Mesenchymal stem cell (in vitro differentiated cells and primary cell): ENCODE results near the gene ARRB1.

Experiments
- DNase-seq: peaks from one replicate; pipeline ENCODE4 v3.0.0-alpha.2; 2013
- H2AFZ ChIP-seq: one replicate; pipeline ENCODE4 v1.6.1; 2013; ENCODE audit warnings: low read depth, mild to moderate bottlenecking, control low read depth, inconsistent platforms, low read length, moderate library complexity
- H2AK5ac ChIP-seq: 2 replicates; pipeline ENCODE4 v1.6.1; 2013; ENCODE audit warnings: low read length, moderate library complexity, mild to moderate bottlenecking, inconsistent platforms; ENCODE audit not compliant: severe bottlenecking
- H2BK120ac ChIP-seq: one replicate; pipeline ENCODE4 v1.6.1; 2013; ENCODE audit warnings: low read depth, mild to moderate bottlenecking, inconsistent platforms, low read length, moderate library complexity
- H2BK12ac ChIP-seq, 2 experiments: one replicate each; pipeline ENCODE4 v1.6.1; 2013; ENCODE audit warnings: inconsistent platforms in 2 of 2, low read length in 2 of 2, mild to moderate bottlenecking in 2 of 2, moderate library complexity in 2 of 2, control low read depth in 1 of 2
- H2BK15ac ChIP-seq: one replicate; pipeline ENCODE4 v1.6.1; 2013; ENCODE audit warnings: mild to moderate bottlenecking, low read depth, inconsistent platforms; ENCODE audit not compliant: poor library complexity, severe bottlenecking
- H2BK5ac ChIP-seq: 2 replicates; pipeline ENCODE4 v1.6.1; 2013; ENCODE audit warnings: low read depth, mild to moderate bottlenecking, low read length, control low read depth, inconsistent platforms; ENCODE audit not compliant: poor library complexity, severe bottlenecking
- H3K14ac ChIP-seq, 2 experiments: one replicate each; pipeline ENCODE4 v1.6.1; 2013; ENCODE audit warnings: inconsistent platforms in 2 of 2, low read length in 2 of 2, control low read depth in 1 of 2, mild to moderate bottlenecking in 1 of 2, moderate library complexity in 1 of 2
- H3K18ac ChIP-seq, 2 experiments: one replicate each; pipeline ENCODE4 v1.6.1; 2013; ENCODE audit warnings: inconsistent platforms in 2 of 2, low read length in 2 of 2, control low read depth in 1 of 2, low read depth in 1 of 2, mild to moderate bottlenecking in 1 of 2
- H3K23ac ChIP-seq, 2 experiments: one replicate each; pipeline ENCODE4 v1.6.1; 2013; ENCODE audit warnings: inconsistent platforms in 2 of 2, low read length in 2 of 2, mild to moderate bottlenecking in 2 of 2, moderate library complexity in 2 of 2, control low read depth in 1 of 2
- H3K27ac ChIP-seq: 2 replicates; pipeline ENCODE4 v1.5.1; 2013; ENCODE audit warnings: mild to moderate bottlenecking, moderate library complexity, low read length, control low read depth, inconsistent platforms; ENCODE audit not compliant: poor library complexity, severe bottlenecking
- H3K27me3 ChIP-seq, 2 experiments: 2 replicates each; pipeline versions ENCODE4 v1.6.1 to v1.7.0; 2013; ENCODE audit warnings: low read length in 2 of 2, mild to moderate bottlenecking in 2 of 2, moderate library complexity in 2 of 2, control low read depth in 1 of 2, inconsistent platforms in 1 of 2; ENCODE audit not compliant: control insufficient read depth in 1 of 2, insufficient read depth in 1 of 2
- H3K36me3 ChIP-seq, 2 experiments: 2 replicates each; pipeline versions ENCODE4 v1.6.1 to v1.7.0; 2013; ENCODE audit warnings: low read length in 2 of 2, control low read depth in 1 of 2, inconsistent platforms in 1 of 2, low read depth in 1 of 2, mild to moderate bottlenecking in 1 of 2; ENCODE audit not compliant: insufficient read depth in 2 of 2, control insufficient read depth in 1 of 2
- H3K4ac ChIP-seq, 2 experiments: one replicate each; pipeline ENCODE4 v1.6.1; 2013; ENCODE audit warnings: inconsistent platforms in 2 of 2, low read length in 2 of 2, mild to moderate bottlenecking in 2 of 2, moderate library complexity in 2 of 2, control low read depth in 1 of 2, low read depth in 1 of 2
- H3K4me1 ChIP-seq: 2 replicates; pipeline ENCODE4 v1.6.1; 2013; ENCODE audit warnings: low read depth, low read length, control low read depth; ENCODE audit not compliant: control insufficient read depth, insufficient read depth
- H3K4me2 ChIP-seq: 2 replicates; pipeline ENCODE4 v1.6.1; 2013; ENCODE audit warnings: low read length, mild to moderate bottlenecking, inconsistent platforms; ENCODE audit not compliant: poor library complexity, severe bottlenecking
- H3K4me3 ChIP-seq, 2 experiments: 2 replicates each; pipeline versions ENCODE4 v1.5.1 to v1.7.0; 2013; ENCODE audit warnings: low read length in 2 of 2, mild to moderate bottlenecking in 2 of 2, control low read depth in 1 of 2, low read depth in 1 of 2; ENCODE audit not compliant: insufficient read depth in 1 of 2
- H3K79me1 ChIP-seq: replicated peaks from 2 replicates; pipeline ENCODE4 v1.6.1; 2013; ENCODE audit warnings: mild to moderate bottlenecking, control low read depth, low read length, inconsistent platforms; ENCODE audit not compliant: poor library complexity, severe bottlenecking
- H3K9ac ChIP-seq: 2 replicates; pipeline ENCODE4 v1.7.0; 2013; ENCODE audit warnings: mild to moderate bottlenecking, low read length, moderate library complexity
- H3K9me3 ChIP-seq: 2 replicates; pipeline ENCODE4 v1.7.0; 2013; ENCODE audit warnings: mild to moderate bottlenecking, low read length; ENCODE audit not compliant: control insufficient read depth
- H4K8ac ChIP-seq: one replicate; pipeline ENCODE4 v1.6.1; 2013; ENCODE audit warnings: inconsistent platforms, mild to moderate bottlenecking, low read length, moderate library complexity
- H4K91ac ChIP-seq: one replicate; pipeline ENCODE4 v1.6.1; 2013; ENCODE audit warnings: mild to moderate bottlenecking, low read length, inconsistent platforms
- WGBS: methylation state at CpG from one replicate; pipeline ENCODE4 v1.1.7; 2013; ENCODE audit warnings: mixed read lengths; 5-methylcytosine and 5-hydroxymethylcytosine counted together

The ARRB1 gene

DNA sequence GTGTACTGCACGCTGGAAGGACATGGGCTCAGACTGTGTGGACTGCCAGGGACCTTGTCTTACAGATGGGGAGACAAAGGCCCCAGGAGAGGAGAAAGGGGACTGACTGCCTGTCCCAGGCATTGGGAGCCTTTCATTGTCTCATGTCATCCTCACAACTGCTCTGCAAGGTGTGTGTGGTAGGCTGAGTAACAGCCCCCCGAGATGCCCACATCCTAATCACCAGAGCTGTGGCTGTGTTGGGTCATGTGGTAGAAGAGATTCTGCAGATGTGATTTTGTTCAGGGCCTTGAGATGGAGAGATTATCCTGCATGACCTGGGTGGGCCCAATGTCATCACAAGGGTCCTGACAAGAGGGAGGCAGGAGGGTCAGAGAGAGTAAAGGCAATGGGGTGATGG lies 39.1 kb downstream of the ARRB1 start:
- Histone ChIP-seq H4K8ac (peak overlapping the region; percentile 97), H3K18ac (peak overlapping the region; percentile 73 to 79), H3K79me1 (peaks cover 57% of the 10 kb centered on the region), H2BK120ac (peak overlapping the region; percentile 51), H3K27me3 (no peaks in the 10 kb centered on the region), H3K4me2 (no peak overlapping the region), H3K4me1 (peaks cover 37% of the 10 kb centered on the region), H3K9me3 (no peaks in the 10 kb centered on the region), H2AK5ac (peak overlapping the region; percentile 80), H3K23ac (peak overlapping the region in 1 of 2 experiments; percentile 62), H3K9ac (peak overlapping the region; percentile 95), H3K36me3 (peaks cover 0 to 6% of the 10 kb centered on the region in 2 experiments), H2BK12ac (peak overlapping the region; percentile 29 to 85), H4K91ac (peak overlapping the region; percentile 93), H3K14ac (peak overlapping the region in 1 of 2 experiments; percentile 82), H3K27ac (peak overlapping the region; percentile 15), H2BK5ac (no peak overlapping the region), H3K4me3 (peak overlapping the region in 1 of 2 experiments; percentile 89), H2BK15ac (no peak overlapping the region), H2AFZ (no peak overlapping the region), H3K4ac (peak overlapping the region; percentile 63 to 89)
- no peak for DNase-seq
- 91% methylated on average over 2 of the region's 2 CpGs for WGBS

DNA sequence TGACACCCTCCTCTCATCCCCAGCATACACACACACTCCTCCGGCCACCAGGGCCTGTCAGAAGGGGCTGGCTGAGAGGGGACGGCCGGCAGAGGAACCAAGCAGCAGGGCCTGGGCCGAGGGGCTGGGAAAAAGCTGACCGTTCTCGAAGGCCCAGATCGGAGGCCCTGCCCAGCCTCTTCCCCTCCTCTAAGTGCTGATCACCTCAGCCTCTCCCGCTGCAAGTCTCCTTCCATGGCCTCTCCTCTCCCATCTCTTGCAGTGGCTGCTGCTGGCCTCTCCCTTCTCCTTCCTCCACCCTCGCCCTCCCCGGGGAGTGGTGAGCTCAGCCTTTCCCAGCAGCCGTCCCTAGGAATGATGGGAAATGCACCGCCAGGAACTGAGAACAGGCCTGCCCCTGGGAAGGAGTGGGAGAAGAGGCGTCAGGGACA lies 39.6 kb downstream of the ARRB1 start:
- H3K14ac ChIP-seq, result peak overlapping the region in 1 of 2 experiments; percentile 82
- peak; percentile 70 for DNase-seq
- no peak overlapping the region for H2BK5ac ChIP-seq
- peak overlapping the region; percentile 95 for H3K9ac ChIP-seq
- peak overlapping the region; percentile 27 for H2BK120ac ChIP-seq
- H4K91ac ChIP-seq, result peak overlapping the region; percentile 93
- WGBS, result 69% methylated on average over 13 of the region's 13 CpGs
- H3K4me1 ChIP-seq, result peaks cover 37% of the 10 kb centered on the region
- no peaks in the 10 kb centered on the region for H3K9me3 ChIP-seq
- H3K23ac ChIP-seq, result peak overlapping the region in 1 of 2 experiments; percentile 78
- H3K27ac ChIP-seq, result peak overlapping the region; percentile 15
- peaks cover 60% of the 10 kb centered on the region for H3K79me1 ChIP-seq
- peaks cover 0 to 6% of the 10 kb centered on the region in 2 experiments for H3K36me3 ChIP-seq
- H3K4me3 ChIP-seq, result peak overlapping the region; percentile 8 to 89
- H3K27me3 ChIP-seq, result no peaks in the 10 kb centered on the region
- no peak overlapping the region for H2AK5ac ChIP-seq
- H3K4ac ChIP-seq, result peak overlapping the region; percentile 87 to 91
- no peak overlapping the region for H2AFZ ChIP-seq
- H2BK15ac ChIP-seq, result no peak overlapping the region
- peak overlapping the region; percentile 29 to 37 for H2BK12ac ChIP-seq
- H3K18ac ChIP-seq, result peak overlapping the region; percentile 73 to 79
- H3K4me2 ChIP-seq, result no peak overlapping the region
- peak overlapping the region; percentile 97 for H4K8ac ChIP-seq

DNA sequence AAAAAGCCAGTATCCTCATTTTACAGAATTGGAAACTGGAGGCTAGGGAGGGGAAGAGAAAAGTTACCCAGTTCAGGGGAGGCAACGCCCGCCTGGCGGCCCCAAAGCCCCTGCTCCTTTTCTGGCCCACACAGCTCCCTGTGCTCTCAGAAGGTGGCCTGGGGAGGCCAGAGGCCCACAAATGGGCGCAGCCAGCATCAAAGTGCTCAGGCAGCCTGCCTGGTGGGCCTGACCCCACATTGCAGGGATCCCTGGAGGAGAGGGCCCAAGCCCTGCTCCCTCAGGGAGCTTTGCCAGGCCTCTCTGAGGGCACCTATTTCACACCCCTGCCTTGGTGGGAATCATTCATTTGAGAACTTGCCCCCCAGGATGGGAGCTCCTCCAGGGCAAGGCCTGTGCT lies 42.5 kb downstream of the ARRB1 start:
- no peak overlapping the region for H3K4me2 ChIP-seq
- no peaks in the 10 kb centered on the region for H3K27me3 ChIP-seq
- no peak overlapping the region for H2AFZ ChIP-seq
- H3K4me3 ChIP-seq, result no peak overlapping the region
- H2BK5ac ChIP-seq, result no peak overlapping the region
- H3K4me1 ChIP-seq, result peaks cover 35% of the 10 kb centered on the region
- H3K9ac ChIP-seq, result peak overlapping the region; percentile 79
- H4K8ac ChIP-seq, result no peak overlapping the region
- WGBS, result 90% methylated on average over 4 of the region's 4 CpGs
- H3K4ac ChIP-seq, result no peak overlapping the region
- H3K14ac ChIP-seq, result no peak overlapping the region
- no peak overlapping the region for H2BK15ac ChIP-seq
- no peaks in the 10 kb centered on the region for H3K9me3 ChIP-seq
- H3K23ac ChIP-seq, result no peak overlapping the region
- H3K27ac ChIP-seq, result no peak overlapping the region
- H3K79me1 ChIP-seq, result peaks cover 56% of the 10 kb centered on the region
- H3K18ac ChIP-seq, result peak overlapping the region in 1 of 2 experiments; percentile 40
- peaks cover 0 to 10% of the 10 kb centered on the region in 2 experiments for H3K36me3 ChIP-seq
- no peak overlapping the region for H4K91ac ChIP-seq
- no peak for DNase-seq
- no peak overlapping the region for H2AK5ac ChIP-seq
- H2BK12ac ChIP-seq, result no peak overlapping the region
- no peak overlapping the region for H2BK120ac ChIP-seq

DNA sequence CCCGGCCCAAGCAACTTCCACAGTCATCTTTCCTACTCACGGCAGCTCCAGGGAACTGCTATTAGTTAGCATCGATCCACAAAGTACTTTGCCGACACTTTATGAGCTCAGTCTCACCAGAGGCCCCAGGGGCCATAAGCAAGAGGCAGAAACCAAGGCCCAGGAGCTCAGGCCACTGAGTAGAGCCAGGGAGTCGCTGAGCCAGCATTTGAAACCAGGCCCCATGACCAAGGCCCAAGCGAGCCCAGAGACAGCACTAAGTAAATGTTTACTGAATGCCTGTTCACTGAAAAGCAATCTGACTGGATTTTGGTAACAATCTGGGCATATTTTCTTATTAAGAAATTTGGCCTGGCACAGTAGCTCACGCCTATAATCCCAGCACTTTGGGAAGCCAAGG lies 43.3 kb downstream of the ARRB1 start:
- Histone ChIP-seq H4K8ac (no peak overlapping the region), H3K4me2 (no peak overlapping the region), H3K14ac (no peak overlapping the region), H3K79me1 (peaks cover 59% of the 10 kb centered on the region), H2BK12ac (no peak overlapping the region), H3K27me3 (no peaks in the 10 kb centered on the region), H2AFZ (no peak overlapping the region), H3K18ac (no peak overlapping the region), H2BK5ac (no peak overlapping the region), H3K4me3 (no peak overlapping the region), H3K27ac (no peak overlapping the region), H2AK5ac (no peak overlapping the region), H3K9ac (peak overlapping the region; percentile 79), H2BK120ac (no peak overlapping the region), H3K4me1 (peaks cover 33% of the 10 kb centered on the region), H2BK15ac (no peak overlapping the region), H3K4ac (no peak overlapping the region), H3K36me3 (peaks cover 0 to 16% of the 10 kb centered on the region in 2 experiments), H3K23ac (no peak overlapping the region), H3K9me3 (no peaks in the 10 kb centered on the region), H4K91ac (no peak overlapping the region)
- 96% methylated on average over 7 of the region's 7 CpGs for WGBS
- no peak for DNase-seq
